ENCODE results near the gene SUZ12. TPM values are rescaled to one million over a fixed set of nuclear protein-coding genes. Genes with fewer than 3 reads are reported as not detected.
"Not testable (repeated sequence)": the region's sequence is repeated elsewhere in the genome, so short reads cannot be mapped to it uniquely, and the experiment has no call there.

SUZ12 gene
- polyA plus RNA-seq (2011; rRNA removed) (41.3 and 54.6 TPM in 2 replicates), polyA plus RNA-seq (2017; fragmentation: RNase III; extraction: RNeasy Plus Mini Kit Qiagen cat#74134 plus additional on column Dnase treatment) (36.2 to 38.6 TPM (median 36.3 TPM) in 3 replicates), polyA minus RNA-seq (2011; rRNA and poly(A)+ RNA removed) (10.0 and 10.3 TPM in 2 replicates)
- 10.8 and 11.8 TPM in 2 replicates for polyA plus RNA-seq (2012; cell fraction: cytosol; rRNA removed)
- 6.1 and 9.3 TPM in 2 replicates for polyA plus RNA-seq (2012; cell fraction: nucleus; rRNA removed)

DNA sequence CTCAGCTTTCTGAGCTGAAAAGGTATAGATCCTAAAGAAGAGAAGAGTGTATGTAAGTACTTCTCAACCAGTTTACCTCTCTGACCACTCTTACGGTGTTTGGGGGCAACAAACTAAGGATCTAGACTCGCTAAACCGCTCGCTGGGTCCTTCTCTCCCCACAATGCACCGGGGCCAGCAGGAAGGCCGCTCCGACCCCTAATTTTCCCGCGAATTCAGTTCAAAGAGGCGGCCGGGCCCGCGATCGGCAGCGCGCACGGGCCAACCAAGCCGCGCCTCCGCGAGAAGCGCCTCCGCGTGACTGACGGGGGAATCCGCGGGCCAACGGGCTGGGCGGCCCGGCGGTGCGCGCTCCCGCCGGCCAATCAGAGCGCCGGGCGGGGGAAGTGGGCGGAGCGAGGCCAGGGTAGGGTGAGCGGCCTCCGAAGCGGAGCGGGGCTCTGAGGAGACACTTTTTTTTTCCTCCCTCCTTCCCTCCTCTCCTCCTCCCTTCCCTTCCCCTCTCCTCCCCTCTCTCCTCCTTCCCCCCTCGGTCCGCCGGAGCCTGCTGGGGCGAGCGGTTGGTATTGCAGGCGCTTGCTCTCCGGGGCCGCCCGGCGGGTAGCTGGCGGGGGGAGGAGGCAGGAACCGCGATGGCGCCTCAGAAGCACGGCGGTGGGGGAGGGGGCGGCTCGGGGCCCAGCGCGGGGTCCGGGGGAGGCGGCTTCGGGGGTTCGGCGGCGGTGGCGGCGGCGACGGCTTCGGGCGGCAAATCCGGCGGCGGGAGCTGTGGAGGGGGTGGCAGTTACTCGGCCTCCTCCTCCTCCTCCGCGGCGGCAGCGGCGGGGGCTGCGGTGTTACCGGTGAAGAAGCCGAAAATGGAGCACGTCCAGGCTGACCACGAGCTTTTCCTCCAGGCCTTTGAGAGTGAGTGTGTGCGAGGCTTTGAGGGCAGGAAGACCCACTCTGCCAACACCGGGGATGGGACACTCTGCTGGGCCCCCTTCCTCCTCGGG, at the start of gene SUZ12:
SUZ12 (plus strand) TSS at position 393 of the 995 bp plus-strand sequence; CDS start at position 633, 240 bp downstream.
- H3K4me1 ChIP-seq, H3K9me3 ChIP-seq, CTCF ChIA-PET: not testable (repeated sequence)
- Histone ChIP-seq H3K4me3 (peak within 1 kb of the TSS; percentile 92), H3K4me2 (peak within 1 kb of the TSS; percentile 81), H3K27ac (peak within 1 kb of the TSS; percentile 98 to 100)
- peak; percentile 99 for FAIRE-seq
- TF ChIP-seq, protein P1, sequence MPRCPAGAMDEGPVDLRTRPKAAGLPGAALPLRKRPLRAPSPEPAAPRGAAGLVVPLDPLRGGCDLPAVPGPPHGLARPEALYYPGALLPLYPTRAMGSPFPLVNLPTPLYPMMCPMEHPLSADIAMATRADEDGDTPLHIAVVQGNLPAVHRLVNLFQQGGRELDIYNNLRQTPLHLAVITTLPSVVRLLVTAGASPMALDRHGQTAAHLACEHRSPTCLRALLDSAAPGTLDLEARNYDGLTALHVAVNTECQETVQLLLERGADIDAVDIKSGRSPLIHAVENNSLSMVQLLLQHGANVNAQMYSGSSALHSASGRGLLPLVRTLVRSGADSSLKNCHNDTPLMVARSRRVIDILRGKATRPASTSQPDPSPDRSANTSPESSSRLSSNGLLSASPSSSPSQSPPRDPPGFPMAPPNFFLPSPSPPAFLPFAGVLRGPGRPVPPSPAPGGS (IDR thresholded peaks at IDR 0.05): peak; percentile 70; the same call in 1 of the 3 replicates
- TF ChIP-seq JUN (IDR thresholded peaks at IDR 0.05) (peak; percentile 73 to 77), POLR2A (IDR thresholded peaks at IDR 0.05; ENCODE audit: low read length) (peak; percentile 68), MAX (IDR thresholded peaks at IDR 0.05) (peak; percentile 73), ATOH8 (CRISPR knock-in tag; IDR thresholded peaks at IDR 0.05; ENCODE audit: low read depth) (peak; percentile 54; the same call in 1 of the 2 replicates), PHF8 (IDR thresholded peaks at IDR 0.05; ENCODE audit: borderline replicate concordance, low read depth) (peak; percentile 89; the same call in 1 of the 2 replicates)
- TF ChIP-seq, protein P2, sequence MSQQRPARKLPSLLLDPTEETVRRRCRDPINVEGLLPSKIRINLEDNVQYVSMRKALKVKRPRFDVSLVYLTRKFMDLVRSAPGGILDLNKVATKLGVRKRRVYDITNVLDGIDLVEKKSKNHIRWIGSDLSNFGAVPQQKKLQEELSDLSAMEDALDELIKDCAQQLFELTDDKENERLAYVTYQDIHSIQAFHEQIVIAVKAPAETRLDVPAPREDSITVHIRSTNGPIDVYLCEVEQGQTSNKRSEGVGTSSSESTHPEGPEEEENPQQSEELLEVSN (IDR thresholded peaks at IDR 0.05; ENCODE audit: borderline replicate concordance, low read depth): peak; percentile 66; the same call in 1 of the 2 replicates
- POLR2A ChIA-PET: interaction anchor here (0.5 to 0.8 kb wide), 4 partner anchors 9 to 386 kb away, joined by 4 to 7 read pairs (median 4); partner anchors contain the start of gene UTP6
- peak; percentile 96 to 98 for ATAC-seq
- DNase-seq (ENCODE audit: low read depth in 1 of 2, low spot score in 1 of 2): peak in 1 of 2 experiments; percentile 87
- 1% methylated on average over 27 of the region's 93 CpGs for WGBS (ENCODE audit: missing lambda C conversion rate)

- Histone ChIP-seq H3K4me3 (no peak overlapping the region), H3K9me3 (no peaks in the 10 kb centered on the region), H3K27ac (no peak overlapping the region), H3K4me1 (no peaks in the 10 kb centered on the region), H3K4me2 (no peak overlapping the region)
- ATAC-seq: no peak
- TF ChIP-seq RAD21 (conservative IDR thresholded peaks at IDR 0.05 in 1 of 2, IDR thresholded peaks at IDR 0.05 in 1 of 2) (no peak), USF2 (IDR thresholded peaks at IDR 0.05) (no peak), FOXS1 (CRISPR knock-in tag; IDR thresholded peaks at IDR 0.05) (no peak)
- no peak for FAIRE-seq
- ChIA-PET CTCF (interaction anchor here (1.0 to 1.6 kb wide), 5 partner anchors 9 to 330 kb away, joined by 3 to 4 read pairs (median 3); no protein-coding TSS in a partner anchor), POLR2A (no interaction called here)
- no peak for DNase-seq (ENCODE audit: low read depth in 1 of 2, low spot score in 1 of 2)
- WGBS (ENCODE audit: missing lambda C conversion rate): 95% methylated on average over 4 of the region's 4 CpGs
Measured at GRCh38 chr17:31888124-31888523, 48.7 kb upstream of the SUZ12 start.

- Histone ChIP-seq H3K9me3 (no peaks in the 10 kb centered on the region), H3K4me1 (peaks cover 9% of the 10 kb centered on the region; the same call in 1 of the 3 replicates), H3K4me3 (peak overlapping the region; percentile 79), H3K4me2 (peak overlapping the region; percentile 90), H3K27ac (peak overlapping the region; percentile 82 to 87)
- no peak for FAIRE-seq
- peak in 1 of 2 experiments; percentile 41 for DNase-seq (ENCODE audit: low read depth in 1 of 2, low spot score in 1 of 2)
- CTCF ChIA-PET: interaction anchor here (0.7 to 5.6 kb wide), 18 partner anchors 13 to 464 kb away, joined by 3 to 48 read pairs (median 4); no protein-coding TSS in a partner anchor
- POLR2A ChIA-PET: interaction anchor here (0.8 to 1.6 kb wide), 13 partner anchors 9 to 417 kb away, joined by 3 to 9 read pairs (median 4); partner anchors contain the start of genes COPRS and LRRC37B
- 2% methylated on average over 5 of the region's 5 CpGs for WGBS (ENCODE audit: missing lambda C conversion rate)
- TF ChIP-seq, protein P2 (IDR thresholded peaks at IDR 0.05; ENCODE audit: borderline replicate concordance, low read depth): 0 out of 2 replicates have a peak, but pooled peaks have one; percentile 12
- no peak for TF ChIP-seq HOXA7 (CRISPR knock-in tag; IDR thresholded peaks at IDR 0.05)
- peak; percentile 40 to 47; a peak in 5 of 6 replicates for ATAC-seq
Measured at GRCh38 chr17:31900877-31901276, 35.9 kb upstream of the SUZ12 start.

Measured in A549 (cell line).